Measurements from ENCODE around the gene PYGO1.

DNA sequence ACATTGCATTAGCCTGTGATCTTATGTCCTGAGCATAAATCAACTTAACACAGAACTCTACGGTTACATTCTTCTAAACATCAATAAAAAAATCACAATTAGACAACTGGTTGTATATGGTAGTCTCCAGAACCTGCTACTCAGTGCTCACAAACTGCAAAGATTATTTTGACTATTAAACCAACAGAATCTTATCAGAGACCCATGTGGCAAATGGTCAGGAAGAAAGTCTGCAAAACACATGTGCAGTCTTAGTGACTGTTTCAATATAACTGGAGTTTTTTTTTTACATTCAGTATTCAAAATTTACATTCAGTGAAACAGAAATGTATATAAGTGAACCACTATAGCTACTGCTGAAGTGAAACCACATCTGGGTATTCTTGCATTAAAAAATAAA, 27.3 kb upstream of the PYGO1 start:
- TF ChIP-seq, protein P1, sequence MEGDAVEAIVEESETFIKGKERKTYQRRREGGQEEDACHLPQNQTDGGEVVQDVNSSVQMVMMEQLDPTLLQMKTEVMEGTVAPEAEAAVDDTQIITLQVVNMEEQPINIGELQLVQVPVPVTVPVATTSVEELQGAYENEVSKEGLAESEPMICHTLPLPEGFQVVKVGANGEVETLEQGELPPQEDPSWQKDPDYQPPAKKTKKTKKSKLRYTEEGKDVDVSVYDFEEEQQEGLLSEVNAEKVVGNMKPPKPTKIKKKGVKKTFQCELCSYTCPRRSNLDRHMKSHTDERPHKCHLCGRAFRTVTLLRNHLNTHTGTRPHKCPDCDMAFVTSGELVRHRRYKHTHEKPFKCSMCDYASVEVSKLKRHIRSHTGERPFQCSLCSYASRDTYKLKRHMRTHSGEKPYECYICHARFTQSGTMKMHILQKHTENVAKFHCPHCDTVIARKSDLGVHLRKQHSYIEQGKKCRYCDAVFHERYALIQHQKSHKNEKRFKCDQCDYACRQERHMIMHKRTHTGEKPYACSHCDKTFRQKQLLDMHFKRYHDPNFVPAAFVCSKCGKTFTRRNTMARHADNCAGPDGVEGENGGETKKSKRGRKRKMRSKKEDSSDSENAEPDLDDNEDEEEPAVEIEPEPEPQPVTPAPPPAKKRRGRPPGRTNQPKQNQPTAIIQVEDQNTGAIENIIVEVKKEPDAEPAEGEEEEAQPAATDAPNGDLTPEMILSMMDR (IDR thresholded peaks at IDR 0.05): no peak
- no peak for TF ChIP-seq POLR2A (IDR thresholded peaks at IDR 0.05)
